ENCODE data around the gene IER2. TPM values are rescaled to one million over a fixed set of nuclear protein-coding genes. Genes with fewer than 3 reads are reported as not detected.

IER2 gene
- total RNA-seq, 4 donors from 2014 or later: 14.5 to 52.6 (median 20.2) TPM

- TF ChIP-seq, protein P1, sequence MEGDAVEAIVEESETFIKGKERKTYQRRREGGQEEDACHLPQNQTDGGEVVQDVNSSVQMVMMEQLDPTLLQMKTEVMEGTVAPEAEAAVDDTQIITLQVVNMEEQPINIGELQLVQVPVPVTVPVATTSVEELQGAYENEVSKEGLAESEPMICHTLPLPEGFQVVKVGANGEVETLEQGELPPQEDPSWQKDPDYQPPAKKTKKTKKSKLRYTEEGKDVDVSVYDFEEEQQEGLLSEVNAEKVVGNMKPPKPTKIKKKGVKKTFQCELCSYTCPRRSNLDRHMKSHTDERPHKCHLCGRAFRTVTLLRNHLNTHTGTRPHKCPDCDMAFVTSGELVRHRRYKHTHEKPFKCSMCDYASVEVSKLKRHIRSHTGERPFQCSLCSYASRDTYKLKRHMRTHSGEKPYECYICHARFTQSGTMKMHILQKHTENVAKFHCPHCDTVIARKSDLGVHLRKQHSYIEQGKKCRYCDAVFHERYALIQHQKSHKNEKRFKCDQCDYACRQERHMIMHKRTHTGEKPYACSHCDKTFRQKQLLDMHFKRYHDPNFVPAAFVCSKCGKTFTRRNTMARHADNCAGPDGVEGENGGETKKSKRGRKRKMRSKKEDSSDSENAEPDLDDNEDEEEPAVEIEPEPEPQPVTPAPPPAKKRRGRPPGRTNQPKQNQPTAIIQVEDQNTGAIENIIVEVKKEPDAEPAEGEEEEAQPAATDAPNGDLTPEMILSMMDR (IDR thresholded peaks at IDR 0.05; ENCODE audit: low read depth): no peak
Measured at GRCh38 chr19:13154241-13154778, 4.1 kb downstream of the IER2 start.

DNA sequence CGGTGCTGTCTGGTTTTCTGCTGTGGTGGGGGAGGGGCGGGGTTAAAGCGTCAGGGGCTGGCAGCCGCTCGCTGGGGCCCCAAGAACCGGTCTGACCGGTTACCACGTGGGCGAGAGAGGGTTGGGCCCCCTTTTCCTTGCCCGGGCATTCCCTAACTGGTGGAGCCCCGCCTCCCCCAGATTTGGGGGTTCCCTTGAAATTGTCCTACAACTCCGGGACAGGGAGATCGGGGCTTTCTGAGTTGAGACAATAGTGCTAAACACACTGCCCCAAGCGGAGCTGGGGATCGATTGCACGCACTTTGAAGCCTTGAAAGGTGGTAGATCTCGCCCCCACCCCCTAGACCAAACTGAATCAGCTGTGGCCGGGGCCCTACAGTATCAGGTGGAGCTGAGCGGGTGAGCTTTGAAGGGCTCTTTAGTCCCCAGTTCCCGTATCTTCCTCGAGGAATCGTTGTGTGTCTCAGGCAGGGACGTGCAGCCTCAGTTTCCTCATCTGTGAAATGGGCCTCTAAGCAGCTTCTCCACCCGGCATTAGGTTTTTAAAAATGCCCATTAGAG, 4.8 kb downstream of the IER2 start:
- TF ChIP-seq, protein P1 (IDR thresholded peaks at IDR 0.05; ENCODE audit: low read depth): no peak

GRCh38 chr19:13155472-13156359, 5.5 kb downstream of the IER2 start:
- TF ChIP-seq, protein P1 (IDR thresholded peaks at IDR 0.05; ENCODE audit: low read depth): no peak

DNA sequence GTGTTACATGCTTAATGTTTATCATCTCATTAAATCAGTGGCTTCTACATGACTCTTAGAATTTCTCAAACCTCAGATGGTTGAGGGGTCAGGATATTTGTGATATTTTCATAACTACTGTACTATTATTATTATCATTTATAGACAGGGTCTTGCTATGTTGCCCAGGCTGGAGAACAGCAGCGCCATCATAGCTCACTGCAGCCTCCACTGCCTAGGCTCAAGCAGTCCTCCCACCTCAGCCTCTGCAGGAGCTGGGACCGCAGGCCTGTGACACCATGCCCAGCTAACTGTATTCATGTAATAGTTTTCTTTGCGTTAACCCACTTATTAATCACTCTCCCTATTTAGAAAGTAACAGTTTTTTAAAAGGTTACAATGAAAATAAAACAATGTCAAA, 9.5 kb downstream of the IER2 start:
- TF ChIP-seq, protein P1 (IDR thresholded peaks at IDR 0.05; ENCODE audit: low read depth): no peak

DNA sequence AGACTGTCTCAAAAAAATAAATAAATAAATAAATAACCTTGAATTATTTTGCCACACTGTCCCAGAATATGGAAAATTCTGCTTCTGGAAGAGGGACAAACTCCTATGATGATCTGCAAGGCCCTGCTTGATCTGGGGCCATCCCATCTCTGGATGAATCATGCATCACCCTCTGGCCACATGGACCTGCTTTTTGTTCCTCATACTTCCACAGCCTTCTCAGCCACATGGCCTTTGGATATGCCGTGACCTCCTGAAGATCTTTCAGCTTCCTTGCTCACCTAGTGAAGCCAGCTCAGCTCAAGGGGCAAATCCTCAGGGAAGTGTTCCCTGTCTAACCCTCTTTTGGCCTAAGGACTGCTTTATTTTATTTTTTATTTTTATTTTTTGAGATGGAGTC, 10.3 kb downstream of the IER2 start:
- TF ChIP-seq, protein P1 (IDR thresholded peaks at IDR 0.05; ENCODE audit: low read depth): no peak

DNA sequence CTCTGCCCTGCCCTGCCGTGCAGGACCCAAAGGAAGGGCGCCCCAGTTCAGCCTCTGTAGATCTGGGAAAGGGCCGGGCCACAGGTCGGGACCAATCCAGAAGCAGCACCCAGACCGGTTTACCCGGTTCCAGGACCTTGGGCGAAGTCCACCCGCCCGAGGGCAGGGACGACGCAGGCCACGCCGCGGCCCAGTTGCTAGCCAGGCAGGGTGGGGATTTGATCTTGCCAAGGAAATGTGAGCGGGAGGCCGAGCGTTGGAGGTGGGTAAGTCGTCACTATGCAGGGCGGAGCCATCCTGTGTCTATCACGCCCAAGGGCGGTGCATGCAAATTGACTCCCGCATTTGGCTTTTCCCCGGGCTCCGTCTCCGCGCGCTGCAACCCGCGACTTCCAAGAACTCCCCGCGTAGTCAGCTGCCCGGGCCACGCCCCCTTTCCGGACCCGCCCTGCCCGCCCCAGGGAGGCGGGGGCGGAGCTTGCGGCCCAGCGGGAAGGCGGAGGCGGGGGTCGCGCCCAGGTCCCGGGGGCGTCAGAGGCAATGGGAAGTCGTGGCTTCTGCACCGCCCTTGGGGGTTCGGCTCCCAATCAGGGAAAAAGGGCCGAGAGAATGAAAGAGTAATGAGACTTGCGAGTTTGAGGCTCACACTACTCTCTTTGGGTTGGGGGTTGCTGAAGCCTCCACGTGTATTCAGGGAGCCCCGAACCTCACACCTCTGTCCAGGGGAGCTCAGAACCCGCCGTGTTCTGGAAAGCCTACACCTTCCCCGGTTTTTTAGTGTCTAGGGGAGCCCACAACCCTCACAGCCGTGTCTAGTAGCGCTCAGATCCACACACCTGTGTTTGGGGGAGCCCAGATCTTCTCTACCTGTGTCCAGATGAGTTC, 12.8 kb downstream of the IER2 start:
- TF ChIP-seq, protein P1 (IDR thresholded peaks at IDR 0.05; ENCODE audit: low read depth): no peak

Data from subcutaneous adipose tissue (tissue), 4 donors.